ENCODE measurements around the gene WNT4. TPM values are rescaled to one million over a fixed set of nuclear protein-coding genes. Genes with fewer than 3 reads are reported as not detected.

Gene WNT4
- polyA plus RNA-seq, 2 of the 4 experiments (the other 2 are of a cell fraction), result 0.23 to 0.62 TPM

- Histone ChIP-seq H3K4me1 (no peaks in the 10 kb centered on the region), H3K27ac (no peak overlapping the region), H3K4me3 (no peak overlapping the region), H3K4me2 (no peak overlapping the region), H3K9me3 (no peaks in the 10 kb centered on the region)
- no peak for ATAC-seq
- no peak for TF ChIP-seq HOXA7 (CRISPR knock-in tag; IDR thresholded peaks at IDR 0.05)
- no peak for TF ChIP-seq CBX8 (IDR thresholded peaks at IDR 0.05)
- TF ChIP-seq RAD21 (conservative IDR thresholded peaks at IDR 0.05 in 1 of 2, IDR thresholded peaks at IDR 0.05 in 1 of 2), result no peak
- TF ChIP-seq PHF8 (IDR thresholded peaks at IDR 0.05; ENCODE audit: borderline replicate concordance, low read depth), result no peak
- TF ChIP-seq ATOH8 (CRISPR knock-in tag; IDR thresholded peaks at IDR 0.05; ENCODE audit: low read depth), result no peak
- no peak for TF ChIP-seq RNF2 (IDR thresholded peaks at IDR 0.05; ENCODE audit: borderline replicate concordance, low read depth)
- TF ChIP-seq BCL3 (IDR thresholded peaks at IDR 0.05), result no peak
- no peak for TF ChIP-seq HOXB13 (CRISPR knock-in tag; IDR thresholded peaks at IDR 0.05; ENCODE audit: low read depth)
- TF ChIP-seq JUN (IDR thresholded peaks at IDR 0.05), result no peak
- no peak for TF ChIP-seq HES2 (IDR thresholded peaks at IDR 0.05)
- no peak for DNase-seq (ENCODE audit: low read depth in 1 of 2, low spot score in 1 of 2)
- no peak for FAIRE-seq
- ChIA-PET CTCF (no interaction called here), POLR2A (no interaction called here)
- 60% methylated on average over 7 of the region's 7 CpGs for WGBS (ENCODE audit: missing lambda C conversion rate)
These were observed 43.4 kb upstream of the WNT4 start for GRCh38 chr1:22186311-22186710.

- Histone ChIP-seq H3K27ac (no peak overlapping the region), H3K9me3 (no peaks in the 10 kb centered on the region), H3K4me1 (no peaks in the 10 kb centered on the region), H3K4me3 (no peak overlapping the region), H3K4me2 (no peak overlapping the region)
- peak in 1 of 2 experiments; percentile 16 for DNase-seq (ENCODE audit: low read depth in 1 of 2, low spot score in 1 of 2)
- no peak for TF ChIP-seq MAFK (IDR thresholded peaks at IDR 0.05; ENCODE audit: partially characterized antibody)
- no peak for TF ChIP-seq TFCP2L1 (CRISPR knock-in tag; IDR thresholded peaks at IDR 0.05)
- no peak for TF ChIP-seq RFX5 (IDR thresholded peaks at IDR 0.05)
- TF ChIP-seq CHD4 (IDR thresholded peaks at IDR 0.05; ENCODE audit: borderline replicate concordance), result no peak
- TF ChIP-seq FOXS1 (CRISPR knock-in tag; IDR thresholded peaks at IDR 0.05), result no peak
- TF ChIP-seq ZNF302 (CRISPR knock-in tag; IDR thresholded peaks at IDR 0.05), result no peak
- no peak for TF ChIP-seq JUNB (IDR thresholded peaks at IDR 0.05)
- TF ChIP-seq ELK1 (IDR thresholded peaks at IDR 0.05; ENCODE audit: low read depth, low read length), result no peak
- no peak for TF ChIP-seq NR3C1 (IDR thresholded peaks at IDR 0.05)
- TF ChIP-seq HOXA7 (CRISPR knock-in tag; IDR thresholded peaks at IDR 0.05), result no peak
- ChIA-PET POLR2A (no interaction called here), CTCF (interaction anchor here (0.6 kb wide), 1 partner anchor 31 kb away, joined by 3 read pairs; no protein-coding TSS in a partner anchor)
- ATAC-seq, result peak in 1 of 2 experiments; percentile 33; a peak in 1 of 6 replicates
- 40% methylated on average over 21 of the region's 21 CpGs for WGBS (ENCODE audit: missing lambda C conversion rate)
- FAIRE-seq, result no peak
These were observed 42.2 kb upstream of the WNT4 start for GRCh38 chr1:22184892-22185612.

- no peak for ATAC-seq
- Histone ChIP-seq H3K4me2 (no peak overlapping the region), H3K27ac (no peak overlapping the region), H3K4me3 (no peak overlapping the region), H3K4me1 (no peaks in the 10 kb centered on the region), H3K9me3 (no peaks in the 10 kb centered on the region; the same call in 2 of the 3 replicates)
- POLR2A ChIA-PET, result no interaction called here
- CTCF ChIA-PET, result no interaction called here
- DNase-seq (ENCODE audit: low read depth in 1 of 2, low spot score in 1 of 2), result no peak
- no peak for FAIRE-seq
- no peak for TF ChIP-seq EHMT2 (IDR thresholded peaks at IDR 0.05; ENCODE audit: low read depth)
- TF ChIP-seq HEYL (CRISPR knock-in tag; IDR thresholded peaks at IDR 0.05), result no peak
- TF ChIP-seq BCL3 (IDR thresholded peaks at IDR 0.05), result no peak
- no peak for TF ChIP-seq KDM1A (IDR thresholded peaks at IDR 0.05; ENCODE audit: low read depth)
- no peak for TF ChIP-seq FOSL2 (IDR thresholded peaks at IDR 0.05)
- TF ChIP-seq FOSL2 (CRISPR knock-in tag; IDR thresholded peaks at IDR 0.05), result no peak
- 60% methylated on average over 1 of the region's 1 CpG for WGBS (ENCODE audit: missing lambda C conversion rate)
These were observed 41.6 kb upstream of the WNT4 start for GRCh38 chr1:22184454-22184853.

All from A549 (cell line).